GM12872 (cell line): ENCODE data around the gene EPHB1.

Experiments used
- TF ChIP-seq, protein P1 (sequence below): IDR thresholded peaks from 3 replicates; pipeline ENCODE4 v1.5.1; 2011; ENCODE audit warnings: low read depth, mild to moderate bottlenecking, low read length, moderate library complexity; ENCODE audit not compliant: insufficient read depth

The EPHB1 gene

DNA sequence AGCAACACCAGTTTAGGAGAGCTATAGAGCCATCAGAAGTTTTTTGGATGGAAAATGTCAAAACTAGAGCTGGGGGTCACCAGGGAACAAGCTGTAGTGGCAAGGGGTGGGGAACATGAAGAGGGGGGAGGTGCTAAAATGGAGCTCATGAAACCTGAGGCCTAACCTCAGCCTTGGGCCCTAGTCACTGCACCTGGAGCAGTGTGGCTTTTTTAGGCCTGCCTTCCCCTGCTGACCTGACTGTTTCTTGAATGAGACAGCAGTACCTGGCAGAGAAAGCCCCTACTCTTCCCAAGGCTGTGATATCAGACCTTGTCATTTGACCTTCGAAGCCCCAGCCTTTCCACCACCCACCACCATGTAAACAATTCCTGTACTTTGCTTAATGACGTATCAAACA is 383.5 kb downstream of the EPHB1 start:
- TF ChIP-seq, protein P1, sequence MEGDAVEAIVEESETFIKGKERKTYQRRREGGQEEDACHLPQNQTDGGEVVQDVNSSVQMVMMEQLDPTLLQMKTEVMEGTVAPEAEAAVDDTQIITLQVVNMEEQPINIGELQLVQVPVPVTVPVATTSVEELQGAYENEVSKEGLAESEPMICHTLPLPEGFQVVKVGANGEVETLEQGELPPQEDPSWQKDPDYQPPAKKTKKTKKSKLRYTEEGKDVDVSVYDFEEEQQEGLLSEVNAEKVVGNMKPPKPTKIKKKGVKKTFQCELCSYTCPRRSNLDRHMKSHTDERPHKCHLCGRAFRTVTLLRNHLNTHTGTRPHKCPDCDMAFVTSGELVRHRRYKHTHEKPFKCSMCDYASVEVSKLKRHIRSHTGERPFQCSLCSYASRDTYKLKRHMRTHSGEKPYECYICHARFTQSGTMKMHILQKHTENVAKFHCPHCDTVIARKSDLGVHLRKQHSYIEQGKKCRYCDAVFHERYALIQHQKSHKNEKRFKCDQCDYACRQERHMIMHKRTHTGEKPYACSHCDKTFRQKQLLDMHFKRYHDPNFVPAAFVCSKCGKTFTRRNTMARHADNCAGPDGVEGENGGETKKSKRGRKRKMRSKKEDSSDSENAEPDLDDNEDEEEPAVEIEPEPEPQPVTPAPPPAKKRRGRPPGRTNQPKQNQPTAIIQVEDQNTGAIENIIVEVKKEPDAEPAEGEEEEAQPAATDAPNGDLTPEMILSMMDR = no peak

DNA sequence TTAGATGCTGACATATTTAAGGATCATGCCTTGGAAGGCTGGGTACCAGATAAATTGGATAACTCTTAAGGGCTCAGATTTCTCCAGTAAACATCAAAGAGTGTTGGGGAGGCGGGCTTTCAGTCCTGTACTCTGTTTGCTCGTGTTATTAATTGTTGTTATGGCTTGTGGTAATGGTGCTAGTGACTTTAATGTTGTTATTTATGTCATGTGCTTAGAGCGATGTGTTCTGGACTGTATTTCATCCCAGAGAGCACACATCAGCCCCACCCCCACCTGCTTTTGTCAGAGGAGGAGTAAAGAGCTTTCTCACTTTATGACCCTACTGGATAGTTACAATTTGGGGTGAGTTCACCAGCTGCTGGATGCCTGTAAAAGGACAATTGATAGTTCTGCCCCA is 386.3 kb downstream of the EPHB1 start:
- TF ChIP-seq, protein P1 = no peak

GRCh38 chr3:135182364-135182998 is 387.4 kb downstream of the EPHB1 start:
- TF ChIP-seq, protein P1 = no peak

DNA sequence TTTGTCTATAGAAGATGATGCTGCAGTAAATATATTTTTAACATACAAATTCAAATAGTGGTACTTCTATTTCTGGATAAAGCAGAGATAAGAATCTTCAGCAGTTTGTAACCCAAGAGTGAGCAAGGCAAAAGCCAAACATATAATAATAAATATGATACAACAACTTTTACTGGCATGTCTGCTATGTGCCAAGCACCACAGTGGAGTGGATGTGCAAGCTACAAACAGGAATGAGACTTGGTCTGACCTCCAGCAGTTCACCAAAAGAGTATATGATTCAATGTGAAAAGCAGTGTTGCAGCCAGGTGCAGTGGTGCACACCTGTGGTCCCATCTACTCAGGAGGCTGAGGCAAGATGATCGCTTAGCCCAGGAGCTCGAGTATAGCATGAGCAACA is 395.6 kb downstream of the EPHB1 start:
- TF ChIP-seq, protein P1 = no peak

DNA sequence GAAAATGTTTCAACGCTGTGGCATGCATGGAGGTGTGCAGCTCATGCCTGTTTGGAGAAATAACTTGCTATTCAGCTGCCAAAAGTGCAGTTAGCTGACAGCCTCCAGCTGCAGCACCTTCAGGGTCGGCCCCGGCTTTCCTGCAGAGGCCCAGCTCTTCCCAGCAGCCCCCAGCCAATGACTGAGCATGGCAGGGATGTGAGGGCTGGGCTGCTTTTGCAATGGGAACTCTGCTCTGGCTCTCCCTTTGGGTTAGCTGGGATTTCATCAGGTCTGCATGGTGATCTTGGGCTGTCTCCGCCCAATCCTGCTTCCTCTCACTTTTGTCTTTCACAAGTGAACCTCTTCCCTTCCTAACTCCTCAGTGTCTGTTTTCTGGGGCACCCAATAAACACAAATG is 396.6 kb downstream of the EPHB1 start:
- TF ChIP-seq, protein P1 = no peak

DNA sequence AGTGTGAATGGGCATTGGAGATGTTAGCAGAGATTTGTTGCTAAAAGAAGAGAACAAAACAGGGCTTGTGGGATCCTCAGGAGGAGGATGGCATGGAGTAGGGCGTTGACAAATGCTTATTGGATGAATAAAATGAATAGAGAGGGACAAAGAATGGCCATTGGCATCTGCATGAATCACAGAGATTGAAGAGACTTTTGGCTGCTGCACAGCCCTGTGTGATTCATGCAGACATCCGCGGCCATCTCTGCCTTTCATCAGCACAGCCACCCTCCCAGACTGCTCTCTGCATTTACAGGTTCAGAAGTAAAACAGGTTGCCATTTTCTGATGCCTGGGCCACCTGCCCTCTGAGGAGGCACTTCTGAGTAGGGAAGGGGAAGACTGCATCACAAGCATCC is 397.9 kb downstream of the EPHB1 start:
- TF ChIP-seq, protein P1 = no peak

DNA sequence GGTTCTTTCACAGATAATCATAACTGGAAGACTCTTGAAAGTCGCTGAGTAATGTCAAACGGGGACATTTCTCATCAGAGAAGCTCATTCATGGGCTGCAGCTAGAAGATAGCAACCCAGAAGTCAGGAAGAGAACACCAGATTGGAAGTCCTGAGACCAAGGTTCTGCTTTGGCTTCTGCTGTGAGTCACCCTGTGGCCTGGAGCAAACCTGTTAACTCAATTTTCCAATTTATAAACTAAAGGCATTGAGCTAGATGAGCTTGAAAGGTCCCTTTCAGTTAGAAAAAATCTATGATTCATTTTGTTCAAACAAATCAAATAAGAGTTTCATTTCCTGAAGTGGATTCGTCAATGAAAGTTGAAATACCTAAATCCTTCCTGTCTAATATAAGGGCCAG is 402.2 kb downstream of the EPHB1 start:
- TF ChIP-seq, protein P1 = no peak
